Smooth muscle cell (in vitro differentiated cells): ENCODE measurements around the gene NYAP1. TPM values are rescaled to one million over a fixed set of nuclear protein-coding genes. Genes with fewer than 3 reads are reported as not detected.

ENCODE experiments used
- DNase-seq: peaks from one replicate; lab custom pipeline; 2025; ENCODE audit not compliant: unreplicated experiment; lab: John Stamatoyannopoulos, UW
- H2AFZ ChIP-seq: fragments of 200-600 bp; sonication (generic); 2 replicates; pipeline ENCODE4 v1.6.0; 2016; ENCODE audit warnings: antibody characterized with exemption, low read depth, mild to moderate bottlenecking
- H3F3A ChIP-seq: fragments of 200-600 bp; sonication (generic); 2 replicates; pipeline ENCODE4 v1.6.0; 2017; ENCODE audit warnings: antibody characterized with exemption, low read depth
- H3K27ac ChIP-seq: fragments of 200-600 bp; sonication (generic); 2 replicates; pipeline ENCODE4 v1.5.1; 2016; ENCODE audit warnings: low read depth, mild to moderate bottlenecking
- H3K27me3 ChIP-seq: fragments of 200-600 bp; sonication (generic); 2 replicates; pipeline ENCODE4 v1.6.1; 2016; ENCODE audit warnings: low read depth, mild to moderate bottlenecking
- H3K36me3 ChIP-seq: fragments of 200-600 bp; sonication (generic); 2 replicates; pipeline ENCODE4 v1.5.1; 2016; ENCODE audit warnings: low read depth
- H3K4me1 ChIP-seq: fragments of 200-600 bp; sonication (generic); 2 replicates; pipeline ENCODE4 v1.5.1; 2016; ENCODE audit warnings: low read depth
- H3K4me2 ChIP-seq: fragments of 200-600 bp; sonication (generic); 2 replicates; pipeline ENCODE4 v1.6.0; 2016; ENCODE audit warnings: mild to moderate bottlenecking
- H3K4me3 ChIP-seq: fragments of 200-600 bp; sonication (generic); 2 replicates; pipeline ENCODE4 v1.5.1; 2016; ENCODE audit warnings: mild to moderate bottlenecking
- H3K79me2 ChIP-seq: fragments of 200-600 bp; sonication (generic); 2 replicates; pipeline ENCODE4 v1.6.0; 2016; ENCODE audit warnings: low read depth, mild to moderate bottlenecking
- H3K9ac ChIP-seq: fragments of 200-600 bp; sonication (generic); 2 replicates; pipeline ENCODE4 v1.6.0; 2016; ENCODE audit warnings: low read depth
- H3K9me3 ChIP-seq: fragments of 200-600 bp; sonication (generic); replicated peaks from 2 replicates; pipeline ENCODE4 v1.5.1; 2016; ENCODE audit warnings: low read depth
- H4K20me1 ChIP-seq: fragments of 200-600 bp; sonication (generic); 2 replicates; pipeline ENCODE4 v1.6.0; 2016; ENCODE audit warnings: low read depth
- CTCF ChIP-seq: fragments of 200-600 bp; sonication (generic); IDR thresholded peaks from 2 replicates; pipeline ENCODE4 v1.5.1; 2017; ENCODE audit warnings: borderline replicate concordance, mild to moderate bottlenecking, antibody characterized with exemption; ENCODE audit not compliant: insufficient read depth, poor library complexity, severe bottlenecking
- WGBS: methylation state at CpG from one replicate; pipeline ENCODE4 v1.1.7; 2016; ENCODE audit warnings: low lambda C conversion rate; 5-methylcytosine and 5-hydroxymethylcytosine counted together
- polyA plus RNA-seq: library from polyadenylated mRNA; unstranded; fragments of >200 nt; fragmentation: Nextera tagmentation; extraction: Ambion mirVana; gene quantifications from 2 replicates; pipeline ENCODE4 v1.2.1, GENCODE V29; 2016
- total RNA-seq: library from RNA; depleted of rRNA; stranded (reverse); fragments of >200 nt; gene quantifications from 2 replicates; pipeline ENCODE4 v1.2.3, GENCODE V29; 2014

Gene NYAP1
- total and polyA plus RNA-seq, 2 experiments from 2014 or later = 2.3 TPM; not detected in 1

DNA sequence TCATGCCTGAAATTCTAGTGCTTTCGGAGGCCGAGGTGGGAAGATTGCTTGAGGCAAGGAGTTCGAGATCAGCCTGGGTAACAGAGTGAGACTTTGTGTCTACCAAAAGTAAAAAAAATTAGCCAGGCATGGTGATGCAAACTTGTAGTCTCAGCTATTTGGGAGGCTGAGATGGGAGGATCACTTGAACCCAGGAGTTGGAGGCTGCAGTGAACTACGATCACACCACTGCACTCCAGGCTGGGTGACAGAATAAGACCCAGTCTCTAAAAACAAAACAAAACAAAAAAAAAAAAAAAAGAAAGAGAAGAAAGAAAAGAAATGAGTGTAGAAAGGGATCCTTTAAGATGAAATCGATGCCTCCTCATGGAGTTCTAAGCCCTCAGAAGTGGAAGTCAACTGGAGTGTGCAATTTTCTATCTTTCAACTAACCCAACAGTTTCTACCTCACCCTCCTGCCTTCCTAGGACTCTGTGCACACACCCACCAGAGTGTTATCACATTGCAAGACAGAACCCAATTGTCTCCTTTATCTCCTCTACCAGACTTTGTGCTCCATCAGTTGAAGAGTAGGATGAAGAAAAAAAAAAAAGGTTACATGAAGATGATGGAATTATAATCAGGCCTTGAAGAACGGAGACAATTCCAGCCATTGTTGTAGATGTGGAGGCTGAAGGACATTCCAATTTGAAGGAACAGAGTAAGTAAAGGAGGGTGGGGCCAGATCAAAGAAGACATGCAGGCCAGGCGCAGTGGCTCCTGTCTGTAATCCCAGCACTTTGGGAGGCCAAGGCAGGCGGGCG, 26.9 kb downstream of the NYAP1 start:
- H3K27me3 ChIP-seq = no peaks in the 10 kb centered on the region
- peaks cover under 1% of the 10 kb centered on the region for H3F3A ChIP-seq
- H3K36me3 ChIP-seq = no peaks in the 10 kb centered on the region
- H3K9ac ChIP-seq = no peak overlapping the region
- no peak overlapping the region for H3K4me2 ChIP-seq
- no peaks in the 10 kb centered on the region for H3K79me2 ChIP-seq
- no peak overlapping the region for H3K27ac ChIP-seq
- no peak for TF ChIP-seq CTCF
- no peaks in the 10 kb centered on the region for H4K20me1 ChIP-seq
- H3K4me1 ChIP-seq = no peaks in the 10 kb centered on the region
- H2AFZ ChIP-seq = no peak overlapping the region
- H3K4me3 ChIP-seq = no peak overlapping the region
- no peak for DNase-seq
- no peaks in the 10 kb centered on the region for H3K9me3 ChIP-seq
- 88% methylated on average over 9 of the region's 9 CpGs for WGBS

DNA sequence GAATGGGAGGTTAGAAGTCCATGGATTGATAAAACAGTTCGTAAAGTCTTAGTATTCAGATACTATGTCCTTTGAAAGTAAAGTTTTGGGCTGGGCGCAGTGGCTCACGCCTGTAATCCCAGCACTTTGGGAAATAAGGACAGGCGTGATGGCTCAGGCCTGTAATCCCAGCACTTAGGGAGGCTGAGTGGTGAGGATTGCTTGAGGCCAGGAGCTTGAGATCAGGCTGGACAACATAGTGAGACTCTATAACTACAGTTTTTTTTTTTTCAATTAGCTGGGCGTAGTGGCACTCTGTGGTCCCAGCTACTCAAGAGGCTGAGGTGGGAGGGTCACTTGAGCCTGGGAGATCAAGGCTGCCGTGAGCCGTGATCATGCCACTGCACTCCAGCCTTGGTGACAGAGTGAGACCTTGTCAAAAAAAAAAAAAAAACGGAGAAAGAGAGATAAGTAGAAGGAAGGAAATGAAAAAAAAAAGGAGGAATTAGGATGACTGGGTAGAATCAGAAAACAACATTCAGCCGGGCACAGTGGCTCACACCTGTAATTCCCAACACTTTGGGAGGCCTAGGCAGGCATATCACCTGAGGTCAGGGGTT, 29.6 kb downstream of the NYAP1 start:
- Histone ChIP-seq H3K4me2 (no peak overlapping the region), H3K79me2 (no peaks in the 10 kb centered on the region), H3K9me3 (no peaks in the 10 kb centered on the region), H4K20me1 (no peaks in the 10 kb centered on the region), H3K4me3 (no peak overlapping the region), H3K9ac (no peak overlapping the region), H3K27ac (no peak overlapping the region), H3K4me1 (no peaks in the 10 kb centered on the region), H3K36me3 (no peaks in the 10 kb centered on the region), H3K27me3 (no peaks in the 10 kb centered on the region), H3F3A (peaks cover 9% of the 10 kb centered on the region), H2AFZ (no peak overlapping the region)
- DNase-seq = no peak
- TF ChIP-seq CTCF = no peak
- WGBS = 88% methylated on average over 9 of the region's 9 CpGs

DNA sequence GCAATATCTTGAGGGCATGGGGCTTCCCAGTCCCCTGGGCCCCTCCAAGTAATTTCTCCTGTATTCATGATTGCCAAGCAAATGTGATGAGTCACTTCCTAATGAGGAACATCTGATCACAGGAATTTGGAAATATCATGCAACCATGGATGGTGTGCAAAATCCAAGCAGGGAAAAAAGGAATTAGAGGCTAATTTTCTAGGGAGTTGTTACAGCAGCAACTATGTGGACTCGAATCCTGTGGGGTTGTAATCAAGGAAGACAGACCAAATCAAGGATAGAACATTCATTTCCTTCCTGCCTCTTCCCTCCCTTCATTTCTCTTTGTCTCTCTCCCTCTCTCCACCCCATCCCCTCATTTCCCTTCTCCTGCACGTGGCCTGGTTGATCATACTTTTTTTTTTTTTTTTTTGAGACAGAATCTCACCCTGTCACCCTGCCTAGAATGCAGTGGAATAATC, 31.4 kb downstream of the NYAP1 start:
- Histone ChIP-seq H3K9ac (no peak overlapping the region), H3K27ac (no peak overlapping the region), H2AFZ (no peak overlapping the region), H3K4me1 (no peaks in the 10 kb centered on the region), H3K27me3 (no peaks in the 10 kb centered on the region), H3K4me3 (no peak overlapping the region), H3K36me3 (no peaks in the 10 kb centered on the region), H3K79me2 (no peaks in the 10 kb centered on the region), H4K20me1 (no peaks in the 10 kb centered on the region), H3F3A (peaks cover 9% of the 10 kb centered on the region), H3K9me3 (no peaks in the 10 kb centered on the region), H3K4me2 (no peak overlapping the region)
- WGBS = 23% methylated on average over 2 of the region's 2 CpGs
- no peak for DNase-seq
- TF ChIP-seq CTCF = no peak
